Brain microvascular endothelial cell (primary cell): ENCODE measurements around the gene SPPL2B.
"Not testable (repeated sequence)": the region's sequence is repeated elsewhere in the genome, so short reads cannot be mapped to it uniquely, and the experiment has no call there.

ENCODE experiments used
- DNase-seq: peaks from one replicate; pipeline ENCODE4 v3.0.0-alpha.2; 2020
- H3K27ac ChIP-seq: fragments of 250-450 bp; sonication (Bioruptor Pico); 2 replicates; pipeline ENCODE4 v1.5.1; 2020; ENCODE audit warnings: mild to moderate bottlenecking, moderate library complexity
- H3K27me3 ChIP-seq: fragments of 250-450 bp; sonication (Bioruptor Pico); replicated peaks from 2 replicates; pipeline ENCODE4 v1.5.1; 2020; ENCODE audit warnings: mild to moderate bottlenecking
- H3K36me3 ChIP-seq: fragments of 250-450 bp; sonication (Bioruptor Pico); replicated peaks from 2 replicates; pipeline ENCODE4 v1.5.1; 2020; ENCODE audit warnings: mild to moderate bottlenecking
- H3K4me3 ChIP-seq: 2 replicates; pipeline ENCODE4 v1.5.1; 2011; ENCODE audit warnings: low read depth, mild to moderate bottlenecking, control low read depth, low read length, moderate library complexity
- CTCF ChIP-seq: IDR thresholded peaks from 2 replicates; pipeline ENCODE4 v1.5.1; 2011; ENCODE audit warnings: low read depth, mild to moderate bottlenecking, moderate library complexity, low read length, control low read depth, inconsistent platforms; ENCODE audit errors: missing control alignments
- in situ Hi-C: cut with HindIII; loops from 2 replicates; pipeline ENCODE4 v1.10.0; 2017; ENCODE audit warnings: low sequenced_read_pairs, low pct_ligation_motif_present

The SPPL2B gene

GRCh38 chr19:2344381-2344870 lies 15.9 kb downstream of the SPPL2B start:
- no peak for DNase-seq
- H3K27me3 ChIP-seq, result no peaks in the 10 kb centered on the region
- no peak for TF ChIP-seq CTCF
- H3K4me3 ChIP-seq, result no peak overlapping the region
- H3K36me3 ChIP-seq, result peaks cover 7% of the 10 kb centered on the region
- no peak overlapping the region for H3K27ac ChIP-seq
- in situ Hi-C loops, result no loop called here

GRCh38 chr19:2345076-2345475 lies 16.6 kb downstream of the SPPL2B start:
- Histone ChIP-seq H3K4me3 (no peak overlapping the region), H3K36me3 (peaks cover 5% of the 10 kb centered on the region), H3K27ac (no peak overlapping the region), H3K27me3 (no peaks in the 10 kb centered on the region)
- in situ Hi-C loops, result no loop called here
- DNase-seq, result no peak
- no peak for TF ChIP-seq CTCF

- Histone ChIP-seq H3K36me3 (peaks cover 5% of the 10 kb centered on the region), H3K27ac (no peak overlapping the region), H3K4me3 (no peak overlapping the region), H3K27me3 (no peaks in the 10 kb centered on the region)
- DNase-seq, result no peak
- TF ChIP-seq CTCF, result no peak
- in situ Hi-C loops, result no loop called here
Measured at GRCh38 chr19:2345794-2346663, 17.5 kb downstream of the SPPL2B start.

GRCh38 chr19:2349818-2350217 lies 21.3 kb downstream of the SPPL2B start:
- H3K27me3 ChIP-seq, H3K27ac ChIP-seq, DNase-seq, H3K4me3 ChIP-seq, in situ Hi-C loops, H3K36me3 ChIP-seq: not testable (repeated sequence)

- in situ Hi-C loops, result no loop called here
- Histone ChIP-seq H3K27ac (no peak overlapping the region), H3K36me3 (no peaks in the 10 kb centered on the region), H3K27me3 (no peaks in the 10 kb centered on the region), H3K4me3 (no peak overlapping the region)
- DNase-seq, result no peak
- TF ChIP-seq CTCF, result no peak
Measured at GRCh38 chr19:2350656-2351055, 22.2 kb downstream of the SPPL2B start.

- no peak for TF ChIP-seq CTCF
- no peak for DNase-seq
- Histone ChIP-seq H3K27me3 (no peaks in the 10 kb centered on the region), H3K4me3 (no peak overlapping the region), H3K27ac (no peak overlapping the region), H3K36me3 (no peaks in the 10 kb centered on the region)
- in situ Hi-C loops, result no loop called here
Measured at GRCh38 chr19:2351591-2351990, 23.1 kb downstream of the SPPL2B start.
